GM19025 (cell line): Measurements from ENCODE around the gene MAPKBP1.

Experiments
- ATAC-seq: cut with Tn5 transposase; IDR thresholded peaks from one replicate; pipeline ENCODE4 v1.9.1; 2021; ENCODE audit warnings: mild to moderate bottlenecking, low read depth, moderate library complexity; ENCODE audit not compliant: unreplicated experiment

Gene MAPKBP1

GRCh38 chr15:41865490-41866055 lies 91.3 kb downstream of the MAPKBP1 start:
- no peak for ATAC-seq

- ATAC-seq, result no peak
These were observed 92.0 kb downstream of the MAPKBP1 start for GRCh38 chr15:41866263-41866703.

DNA sequence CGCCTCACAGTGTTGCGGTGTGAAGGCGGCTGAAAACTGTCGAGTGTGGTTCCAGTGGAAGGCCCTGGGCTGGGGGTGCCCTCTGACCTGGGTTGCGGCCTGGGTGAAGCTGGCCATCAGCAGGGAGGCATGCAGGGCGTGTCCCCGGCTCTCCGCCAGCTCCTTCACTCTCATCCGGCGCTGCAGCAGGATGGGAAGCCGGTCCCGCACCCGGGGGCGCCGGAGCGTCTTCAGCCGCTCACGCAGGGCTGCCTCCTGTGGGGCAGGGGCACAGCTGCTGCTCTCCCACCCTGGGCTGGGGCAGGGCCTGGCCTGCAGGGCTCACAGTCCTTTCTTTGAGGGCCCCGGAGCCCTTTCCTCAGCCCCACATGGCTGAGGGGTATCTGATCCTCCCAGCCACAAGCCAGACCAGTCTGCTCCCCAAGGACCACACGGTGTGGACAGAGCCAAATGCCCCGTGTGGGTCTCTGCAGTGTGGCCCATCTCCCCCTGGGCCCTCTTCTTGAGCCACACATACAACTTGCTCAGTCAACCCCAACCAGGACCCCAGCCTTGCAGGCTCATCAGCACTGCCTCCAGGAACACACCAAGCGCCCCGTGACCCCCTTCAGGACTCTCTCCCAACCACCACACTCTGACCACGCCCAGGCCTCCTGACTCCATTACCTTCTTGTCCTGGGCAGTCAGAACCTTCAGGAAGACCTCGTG lies 92.7 kb downstream of the MAPKBP1 start:
- no peak for ATAC-seq

GRCh38 chr15:41868321-41868720 lies 94.0 kb downstream of the MAPKBP1 start:
- no peak for ATAC-seq

DNA sequence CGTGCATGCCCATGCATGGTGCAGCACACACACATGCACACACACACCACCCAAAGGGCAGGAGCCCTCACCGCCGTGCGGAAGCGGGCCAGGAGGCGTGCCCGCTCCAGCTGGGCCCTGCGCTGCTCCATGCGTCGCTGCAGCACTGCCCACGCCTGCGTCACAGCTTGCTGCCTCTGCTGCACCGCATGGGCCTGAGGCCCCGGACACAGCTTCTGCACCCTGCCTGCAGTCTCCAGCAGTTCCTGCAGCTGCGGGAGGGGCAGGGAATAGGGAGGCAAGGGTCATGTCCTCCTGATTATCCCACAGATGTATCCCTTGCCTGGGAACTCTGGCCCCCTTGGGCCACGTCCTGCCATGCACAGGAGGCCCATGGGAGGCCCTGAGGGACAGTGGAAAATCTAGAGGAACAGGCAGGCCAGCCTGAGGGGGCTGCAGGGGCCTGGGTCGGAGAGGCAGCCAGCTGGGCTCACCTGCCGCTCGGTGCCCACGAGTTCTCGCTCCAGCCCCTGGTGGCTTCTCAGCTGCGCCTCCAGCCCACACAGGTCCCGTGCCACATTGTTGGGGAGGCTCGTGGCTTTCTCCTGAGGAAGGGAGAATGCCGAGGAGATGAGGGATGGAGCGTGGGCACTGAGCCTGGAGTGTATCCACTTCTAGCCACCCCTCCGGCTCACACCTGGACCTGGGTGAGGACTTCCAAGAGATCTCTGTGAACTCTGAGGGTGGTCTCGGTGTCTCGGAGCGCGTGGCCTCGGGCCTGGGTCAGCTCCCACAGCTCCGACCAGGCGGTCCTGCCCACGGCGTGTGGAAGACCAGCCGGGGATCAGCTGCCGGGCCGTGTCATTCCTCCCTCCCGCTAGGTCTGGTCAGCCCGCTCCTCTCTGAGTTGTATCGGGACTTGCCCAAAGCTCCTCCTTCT lies 95.7 kb downstream of the MAPKBP1 start:
- ATAC-seq, result no peak

- ATAC-seq, result no peak
These were observed 96.4 kb downstream of the MAPKBP1 start for GRCh38 chr15:41870689-41871081.

- ATAC-seq, result no peak
These were observed 97.1 kb downstream of the MAPKBP1 start for GRCh38 chr15:41871175-41871905.

DNA sequence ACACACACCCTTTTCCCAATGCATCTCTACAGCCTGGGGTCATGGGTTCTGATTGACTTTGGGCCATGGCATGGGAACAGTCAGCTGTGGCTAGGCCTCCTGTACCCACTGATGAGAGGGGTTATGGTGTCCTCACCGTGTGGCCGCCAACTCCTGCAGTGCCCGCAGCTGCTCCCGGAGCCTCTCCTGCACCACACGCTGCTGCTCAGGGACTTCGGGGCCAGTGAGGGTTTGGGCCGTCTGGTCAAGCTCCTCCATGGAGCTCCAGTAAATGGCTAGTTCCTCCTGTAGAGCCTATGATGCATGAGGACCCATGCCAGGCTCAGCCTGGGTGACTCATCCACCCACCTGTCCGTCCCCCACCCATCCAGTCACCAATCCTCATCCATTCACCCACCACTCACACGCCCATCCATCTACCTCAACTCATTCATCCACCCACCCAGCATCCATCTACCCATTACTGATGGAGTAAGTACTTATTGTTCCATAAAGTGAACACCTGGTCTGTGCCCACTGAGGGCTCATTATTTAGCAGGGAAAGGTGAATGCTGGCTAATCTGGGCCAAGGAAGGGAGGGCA lies 98.0 kb downstream of the MAPKBP1 start:
- no peak for ATAC-seq

- no peak for ATAC-seq
These were observed 99.4 kb downstream of the MAPKBP1 start for GRCh38 chr15:41873711-41874110.

GRCh38 chr15:41874736-41875135 lies 100.5 kb downstream of the MAPKBP1 start:
- no peak for ATAC-seq

- ATAC-seq, result no peak
These were observed 101.7 kb downstream of the MAPKBP1 start for GRCh38 chr15:41876007-41876406.

DNA sequence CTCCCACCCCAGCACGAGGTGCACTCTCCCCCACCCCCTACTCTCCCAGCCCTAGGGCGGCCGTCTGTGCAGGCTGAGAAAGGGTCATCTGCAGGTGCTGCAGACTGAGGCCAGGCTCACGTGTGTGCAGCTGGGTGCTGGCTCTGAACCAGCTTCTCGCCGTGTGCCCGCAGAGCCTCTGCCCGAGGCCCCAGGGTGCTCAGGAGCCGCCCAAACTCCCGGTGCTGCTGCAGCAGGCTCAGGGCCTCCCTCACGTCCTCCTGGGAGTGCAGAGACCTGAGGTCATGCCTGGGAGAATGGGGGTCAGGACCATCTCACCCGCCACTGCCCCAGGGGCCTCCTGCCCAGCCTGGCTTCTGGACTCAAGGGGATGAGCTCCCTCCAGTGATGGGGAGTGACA lies 102.4 kb downstream of the MAPKBP1 start:
- no peak for ATAC-seq
